Activated T-helper 17 cell treated with anti-CD3 and anti-CD28 coated beads, Interleukin-2, amount 50 U/mL, for 72 hours (primary cell): ENCODE measurements around the gene TMEM165. TPM values are rescaled to one million over a fixed set of nuclear protein-coding genes. Genes with fewer than 3 reads are reported as not detected.

Source experiments
- ATAC-seq: fragments of 150-1000 bp; cut with Tn5 transposase; replicated peaks from 2 replicates; pipeline ENCODE4 v1.10.0; 2021; ENCODE audit warnings: mild to moderate bottlenecking, moderate library complexity
- H3K27ac Mint-ChIP-seq: one replicate; pipeline ENCODE4 v1.8.0; 2022; ENCODE audit warnings: mixed read lengths
- H3K27me3 Mint-ChIP-seq: one replicate; pipeline ENCODE4 v1.8.0; 2022; ENCODE audit warnings: mixed read lengths
- H3K36me3 Mint-ChIP-seq: one replicate; pipeline ENCODE4 v1.8.0; 2022; ENCODE audit warnings: low read depth, mild to moderate bottlenecking, mixed read lengths
- H3K4me1 Mint-ChIP-seq: one replicate; pipeline ENCODE4 v1.8.0; 2022; ENCODE audit warnings: mixed read lengths
- H3K4me3 Mint-ChIP-seq: one replicate; pipeline ENCODE4 v1.8.0; 2022; ENCODE audit warnings: mild to moderate bottlenecking, mixed read lengths
- H3K9me3 Mint-ChIP-seq: one replicate; pipeline ENCODE4 v1.8.0; 2022; ENCODE audit warnings: mixed read lengths
- total RNA-seq, 2 donors: library from RNA; stranded (reverse); gene quantifications; one replicate each; pipeline ENCODE4 v1.2.3, GENCODE V29; 2022

TMEM165 gene
- total RNA-seq, 2 donors from 2014 or later: 60.5 to 81.9 TPM

- Mint-ChIP-seq H3K4me3 (no peak overlapping the region), H3K4me1 (peaks cover 27% of the 10 kb centered on the region), H3K36me3 (peaks cover 78% of the 10 kb centered on the region), H3K27me3 (no peaks in the 10 kb centered on the region), H3K9me3 (no peaks in the 10 kb centered on the region), H3K27ac (peak overlapping the region; percentile 85)
- no peak for ATAC-seq
Measured at GRCh38 chr4:55406545-55406944, 10.8 kb downstream of the TMEM165 start.

GRCh38 chr4:55407119-55407518, 11.4 kb downstream of the TMEM165 start:
- peaks cover 81% of the 10 kb centered on the region for H3K36me3 Mint-ChIP-seq
- H3K4me1 Mint-ChIP-seq: peaks cover 27% of the 10 kb centered on the region

GRCh38 chr4:55407764-55408163, 12.0 kb downstream of the TMEM165 start:
- Mint-ChIP-seq H3K4me3 (no peak overlapping the region), H3K36me3 (peaks cover 87% of the 10 kb centered on the region), H3K27me3 (no peaks in the 10 kb centered on the region), H3K27ac (no peak overlapping the region), H3K4me1 (peaks cover 27% of the 10 kb centered on the region), H3K9me3 (no peaks in the 10 kb centered on the region)
- ATAC-seq: no peak

More at GRCh38 chr4:55407119-55407518, 11.4 kb downstream of the TMEM165 start:
- peak; percentile 55 for ATAC-seq
- no peaks in the 10 kb centered on the region for H3K9me3 Mint-ChIP-seq
- H3K27ac Mint-ChIP-seq: peak overlapping the region; percentile 85
- no peak overlapping the region for H3K4me3 Mint-ChIP-seq
- H3K27me3 Mint-ChIP-seq: no peaks in the 10 kb centered on the region

GRCh38 chr4:55409468-55410171, 13.9 kb downstream of the TMEM165 start:
- peaks cover 83% of the 10 kb centered on the region for H3K36me3 Mint-ChIP-seq
- no peak for ATAC-seq
- peaks cover 22% of the 10 kb centered on the region for H3K4me1 Mint-ChIP-seq
- H3K4me3 Mint-ChIP-seq: no peak overlapping the region
- no peaks in the 10 kb centered on the region for H3K27me3 Mint-ChIP-seq
- no peaks in the 10 kb centered on the region for H3K9me3 Mint-ChIP-seq
- H3K27ac Mint-ChIP-seq: peak overlapping the region; percentile 53

GRCh38 chr4:55410431-55410830, 14.7 kb downstream of the TMEM165 start:
- Mint-ChIP-seq H3K27me3 (no peaks in the 10 kb centered on the region), H3K4me1 (peaks cover 21% of the 10 kb centered on the region), H3K9me3 (no peaks in the 10 kb centered on the region), H3K36me3 (peaks cover 83% of the 10 kb centered on the region), H3K4me3 (no peak overlapping the region), H3K27ac (peak overlapping the region; percentile 53)
- no peak for ATAC-seq

GRCh38 chr4:55411621-55412020, 15.9 kb downstream of the TMEM165 start:
- H3K27ac Mint-ChIP-seq: no peak overlapping the region
- no peaks in the 10 kb centered on the region for H3K9me3 Mint-ChIP-seq
- ATAC-seq: no peak
- H3K4me3 Mint-ChIP-seq: no peak overlapping the region
- H3K27me3 Mint-ChIP-seq: no peaks in the 10 kb centered on the region
- peaks cover 83% of the 10 kb centered on the region for H3K36me3 Mint-ChIP-seq
- peaks cover 14% of the 10 kb centered on the region for H3K4me1 Mint-ChIP-seq

- H3K4me1 Mint-ChIP-seq: peaks cover 8% of the 10 kb centered on the region
- no peak for ATAC-seq
- H3K9me3 Mint-ChIP-seq: no peaks in the 10 kb centered on the region
- H3K27ac Mint-ChIP-seq: no peak overlapping the region
- no peak overlapping the region for H3K4me3 Mint-ChIP-seq
- H3K27me3 Mint-ChIP-seq: no peaks in the 10 kb centered on the region
- peaks cover 95% of the 10 kb centered on the region for H3K36me3 Mint-ChIP-seq
Measured at GRCh38 chr4:55416176-55416575, 20.4 kb downstream of the TMEM165 start.

- no peak for ATAC-seq
- H3K9me3 Mint-ChIP-seq: no peaks in the 10 kb centered on the region
- H3K4me3 Mint-ChIP-seq: no peak overlapping the region
- H3K36me3 Mint-ChIP-seq: peaks cover 94% of the 10 kb centered on the region
- H3K27ac Mint-ChIP-seq: peak overlapping the region; percentile 58
- H3K27me3 Mint-ChIP-seq: no peaks in the 10 kb centered on the region
- H3K4me1 Mint-ChIP-seq: no peaks in the 10 kb centered on the region
Measured at GRCh38 chr4:55424791-55425190, 29.0 kb downstream of the TMEM165 start.

GRCh38 chr4:55431710-55432336, 36.1 kb downstream of the TMEM165 start:
- H3K4me1 Mint-ChIP-seq: no peaks in the 10 kb centered on the region
- H3K27ac Mint-ChIP-seq: no peak overlapping the region
- ATAC-seq: no peak
- H3K4me3 Mint-ChIP-seq: no peak overlapping the region
- no peaks in the 10 kb centered on the region for H3K9me3 Mint-ChIP-seq
- H3K27me3 Mint-ChIP-seq: no peaks in the 10 kb centered on the region
- peaks cover 83% of the 10 kb centered on the region for H3K36me3 Mint-ChIP-seq

GRCh38 chr4:55435141-55435841, 39.5 kb downstream of the TMEM165 start:
- Mint-ChIP-seq H3K27ac (no peak overlapping the region), H3K27me3 (no peaks in the 10 kb centered on the region), H3K9me3 (no peaks in the 10 kb centered on the region), H3K4me1 (peaks cover 4% of the 10 kb centered on the region), H3K4me3 (no peak overlapping the region), H3K36me3 (peaks cover 84% of the 10 kb centered on the region)
- peak; percentile 98 for ATAC-seq

GRCh38 chr4:55437356-55437796, 41.6 kb downstream of the TMEM165 start:
- Mint-ChIP-seq H3K4me1 (peaks cover 8% of the 10 kb centered on the region), H3K27ac (no peak overlapping the region), H3K36me3 (peaks cover 84% of the 10 kb centered on the region), H3K27me3 (no peaks in the 10 kb centered on the region), H3K9me3 (no peaks in the 10 kb centered on the region), H3K4me3 (no peak overlapping the region)
- no peak for ATAC-seq

- H3K4me1 Mint-ChIP-seq: peaks cover 8% of the 10 kb centered on the region
- no peak overlapping the region for H3K27ac Mint-ChIP-seq
- H3K27me3 Mint-ChIP-seq: no peaks in the 10 kb centered on the region
- ATAC-seq: no peak
- H3K9me3 Mint-ChIP-seq: no peaks in the 10 kb centered on the region
- H3K36me3 Mint-ChIP-seq: peaks cover 84% of the 10 kb centered on the region
- no peak overlapping the region for H3K4me3 Mint-ChIP-seq
Measured at GRCh38 chr4:55437823-55438222, 42.1 kb downstream of the TMEM165 start.

GRCh38 chr4:55438314-55438713, 42.6 kb downstream of the TMEM165 start:
- no peak for ATAC-seq
- Mint-ChIP-seq H3K36me3 (peaks cover 83% of the 10 kb centered on the region), H3K4me1 (peaks cover 8% of the 10 kb centered on the region), H3K27me3 (no peaks in the 10 kb centered on the region), H3K4me3 (no peak overlapping the region), H3K9me3 (no peaks in the 10 kb centered on the region), H3K27ac (peak overlapping the region; percentile 6)

- Mint-ChIP-seq H3K27ac (peak overlapping the region; percentile 6), H3K4me1 (peaks cover 8% of the 10 kb centered on the region), H3K27me3 (no peaks in the 10 kb centered on the region), H3K4me3 (no peak overlapping the region), H3K9me3 (no peaks in the 10 kb centered on the region), H3K36me3 (peaks cover 86% of the 10 kb centered on the region)
- ATAC-seq: no peak
Measured at GRCh38 chr4:55439023-55439422, 43.3 kb downstream of the TMEM165 start.

- Mint-ChIP-seq H3K36me3 (peaks cover 80% of the 10 kb centered on the region), H3K9me3 (no peaks in the 10 kb centered on the region), H3K4me3 (no peak overlapping the region), H3K4me1 (peaks cover 8% of the 10 kb centered on the region), H3K27ac (peak overlapping the region; percentile 41), H3K27me3 (no peaks in the 10 kb centered on the region)
- no peak for ATAC-seq
Measured at GRCh38 chr4:55440786-55441185, 45.0 kb downstream of the TMEM165 start.
